ENCODE data around the gene SPART.
A peak's percentile ranks its signal among the peaks of the same experiment; 100 is the strongest.

SPART gene, protein sequence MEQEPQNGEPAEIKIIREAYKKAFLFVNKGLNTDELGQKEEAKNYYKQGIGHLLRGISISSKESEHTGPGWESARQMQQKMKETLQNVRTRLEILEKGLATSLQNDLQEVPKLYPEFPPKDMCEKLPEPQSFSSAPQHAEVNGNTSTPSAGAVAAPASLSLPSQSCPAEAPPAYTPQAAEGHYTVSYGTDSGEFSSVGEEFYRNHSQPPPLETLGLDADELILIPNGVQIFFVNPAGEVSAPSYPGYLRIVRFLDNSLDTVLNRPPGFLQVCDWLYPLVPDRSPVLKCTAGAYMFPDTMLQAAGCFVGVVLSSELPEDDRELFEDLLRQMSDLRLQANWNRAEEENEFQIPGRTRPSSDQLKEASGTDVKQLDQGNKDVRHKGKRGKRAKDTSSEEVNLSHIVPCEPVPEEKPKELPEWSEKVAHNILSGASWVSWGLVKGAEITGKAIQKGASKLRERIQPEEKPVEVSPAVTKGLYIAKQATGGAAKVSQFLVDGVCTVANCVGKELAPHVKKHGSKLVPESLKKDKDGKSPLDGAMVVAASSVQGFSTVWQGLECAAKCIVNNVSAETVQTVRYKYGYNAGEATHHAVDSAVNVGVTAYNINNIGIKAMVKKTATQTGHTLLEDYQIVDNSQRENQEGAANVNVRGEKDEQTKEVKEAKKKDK

GRCh38 chr13:36346222-36347083 lies at the start of gene SPART:
Gene SPART, minus strand, starts transcription at chr13:36346394. Its CDS starts 10,564 bp downstream, at chr13:36335830.
- peak; percentile 89 to 92 for DNase-seq

GRCh38 chr13:36395280-36395679 lies 49.1 kb upstream of the SPART start:
- no peak for DNase-seq

DNA sequence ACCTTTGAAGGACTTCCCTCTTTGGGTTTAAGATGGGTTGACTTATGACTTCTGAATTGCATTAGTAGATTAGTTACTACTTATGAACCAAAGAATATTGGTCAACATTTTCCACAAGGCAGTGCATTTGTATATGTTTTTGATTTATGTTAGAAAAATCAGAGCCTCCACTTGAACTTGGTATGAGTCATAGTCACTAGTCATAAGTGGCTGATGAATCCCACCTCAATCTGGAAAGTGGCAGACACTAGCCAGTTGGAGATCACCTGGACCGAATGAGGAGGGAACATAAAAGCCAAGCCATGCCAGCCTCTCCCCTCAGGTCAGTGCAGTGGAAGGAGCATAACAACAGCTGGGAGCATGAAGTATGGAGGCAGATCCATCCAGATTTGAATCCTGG lies 39.3 kb upstream of the SPART start:
- DNase-seq, result no peak

DNA sequence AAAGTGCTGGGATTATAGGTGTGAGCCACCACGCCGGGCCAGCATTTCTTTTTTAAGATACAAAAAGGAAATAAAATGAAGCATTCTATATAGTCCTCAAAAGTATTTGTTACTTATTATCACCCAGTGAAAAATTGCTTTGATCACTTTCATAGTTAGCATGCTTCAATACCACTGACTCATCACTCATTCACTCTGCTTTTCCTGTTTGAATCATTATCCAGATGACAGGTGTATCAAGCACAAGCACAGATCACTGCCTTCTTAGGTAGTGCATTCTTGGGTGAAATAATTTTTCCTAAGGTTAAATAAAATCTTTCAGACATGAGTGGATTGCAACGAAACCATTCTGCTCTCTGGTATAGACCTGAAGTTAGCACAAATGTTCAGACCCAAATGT lies 35.8 kb upstream of the SPART start:
- DNase-seq, result no peak

- DNase-seq, result no peak
Measured at GRCh38 chr13:36377826-36378468, 31.8 kb upstream of the SPART start.

- no peak for DNase-seq
Measured at GRCh38 chr13:36374063-36374462, 27.9 kb upstream of the SPART start.

- DNase-seq, result no peak
Measured at GRCh38 chr13:36371185-36371584, 25.0 kb upstream of the SPART start.

DNA sequence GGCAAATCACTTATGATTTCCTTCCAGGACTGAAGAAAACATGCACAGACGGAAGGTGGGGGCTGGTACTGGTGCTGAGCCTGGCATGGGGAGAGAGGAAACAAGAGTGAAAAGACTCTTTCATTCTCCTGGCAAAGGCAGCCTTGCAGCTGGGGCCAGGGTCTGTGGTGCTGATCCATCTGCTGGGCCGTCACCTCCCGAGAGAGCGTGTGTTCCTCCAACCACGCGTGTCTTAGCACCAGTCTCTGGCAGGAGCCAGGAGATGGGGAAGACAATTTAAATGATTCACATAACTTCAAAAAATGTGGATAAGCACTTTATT lies 23.9 kb upstream of the SPART start:
- DNase-seq, result no peak

DNA sequence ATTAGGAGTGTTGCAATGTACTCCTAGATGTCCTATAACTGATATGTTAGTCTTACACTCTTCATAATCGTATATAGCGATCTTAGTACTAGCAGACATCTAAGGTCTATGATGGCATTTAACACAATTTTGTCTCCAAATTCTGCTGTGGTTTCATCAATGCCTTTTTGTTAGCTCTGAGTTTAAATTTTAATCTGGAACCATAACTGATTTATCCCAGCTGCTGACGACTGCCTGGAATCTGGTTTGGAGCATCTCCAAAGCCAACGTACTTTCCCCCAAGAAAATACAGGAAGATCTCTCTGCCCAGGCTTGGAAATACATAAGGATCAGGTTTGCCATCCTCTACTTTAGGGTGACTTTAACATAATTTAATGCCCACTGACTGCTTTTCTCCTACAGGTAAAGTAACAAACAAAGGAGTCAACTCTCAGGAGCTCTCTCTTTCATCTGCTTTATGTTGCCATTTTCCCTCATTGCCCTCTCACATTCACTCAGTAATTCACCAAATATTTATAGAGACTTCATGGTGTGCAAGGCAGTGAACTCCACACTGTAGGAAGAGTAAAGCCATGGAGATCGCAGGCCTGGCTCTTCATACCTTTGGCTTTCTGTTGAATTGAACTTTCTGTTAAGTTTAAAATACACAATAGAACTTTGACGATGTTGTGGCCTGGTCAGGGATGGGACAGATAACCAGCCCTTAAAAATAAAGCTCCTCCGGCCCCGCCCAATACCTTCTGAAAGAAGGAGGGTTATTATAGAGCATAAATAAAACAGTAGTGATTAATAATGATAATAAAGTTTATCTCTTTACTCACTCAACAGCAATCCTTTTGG lies 23.3 kb upstream of the SPART start:
- DNase-seq, result no peak

DNA sequence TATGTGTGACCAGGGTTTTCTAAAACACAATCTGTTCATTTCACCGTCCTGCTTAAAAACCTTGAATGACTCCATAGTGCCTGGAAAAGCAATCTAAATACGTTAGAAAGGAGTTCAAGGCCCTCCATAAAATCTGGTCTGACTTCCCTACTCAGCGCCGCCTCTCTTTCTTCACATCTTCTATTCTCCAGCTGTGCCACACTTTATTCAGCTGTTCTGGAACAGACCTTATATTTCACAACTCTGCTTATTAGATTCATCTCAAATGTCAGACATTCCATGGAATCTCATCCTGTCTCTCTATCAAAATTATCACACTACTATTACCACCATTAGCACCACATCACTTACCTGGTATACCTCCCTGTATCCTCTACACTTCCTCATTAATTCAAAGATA lies 19.8 kb upstream of the SPART start:
- DNase-seq, result no peak

GRCh38 chr13:36363366-36363863 lies 17.2 kb upstream of the SPART start:
- DNase-seq, result no peak

DNA sequence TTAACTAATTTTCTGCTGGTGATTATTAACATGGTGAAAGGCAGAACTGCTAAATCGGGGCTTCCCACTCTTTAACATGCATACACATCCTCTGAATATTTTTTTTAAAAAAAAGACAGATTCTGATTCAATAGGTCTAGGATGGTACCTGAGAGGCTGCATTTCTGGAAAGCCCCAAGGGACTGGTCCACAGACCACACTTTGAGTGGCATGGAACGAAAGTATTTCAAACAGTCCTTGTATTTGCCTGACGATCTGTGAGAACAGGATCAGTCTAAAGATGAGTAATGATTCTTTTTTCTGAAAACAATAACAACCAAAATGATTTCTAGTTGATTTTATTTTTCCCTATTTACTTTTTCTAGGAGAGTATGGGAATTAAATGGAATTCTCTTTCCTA lies 16.7 kb upstream of the SPART start:
- no peak for DNase-seq

DNA sequence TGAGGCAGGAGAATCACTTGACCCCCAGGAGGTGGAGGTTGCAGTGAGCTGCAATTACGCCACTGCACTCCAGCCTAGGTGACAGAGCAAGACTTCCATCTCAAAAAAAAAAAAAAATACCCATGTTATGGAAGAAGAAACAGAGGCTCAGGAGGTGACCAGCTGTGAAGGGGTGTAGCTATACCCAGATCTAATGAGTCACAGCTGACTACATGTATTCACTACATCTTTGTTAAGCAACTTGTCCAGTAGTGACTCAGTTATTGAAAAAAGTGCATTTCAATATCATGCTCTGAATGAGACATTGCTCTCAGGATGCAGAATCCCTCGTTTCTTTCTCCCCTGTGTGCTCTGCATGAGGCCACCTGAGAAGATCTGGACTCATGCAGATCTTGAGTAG lies 16.1 kb upstream of the SPART start:
- DNase-seq, result no peak

- DNase-seq, result no peak
Measured at GRCh38 chr13:36360903-36361302, 14.7 kb upstream of the SPART start.

- DNase-seq, result no peak
Measured at GRCh38 chr13:36359301-36359950, 13.2 kb upstream of the SPART start.

DNA sequence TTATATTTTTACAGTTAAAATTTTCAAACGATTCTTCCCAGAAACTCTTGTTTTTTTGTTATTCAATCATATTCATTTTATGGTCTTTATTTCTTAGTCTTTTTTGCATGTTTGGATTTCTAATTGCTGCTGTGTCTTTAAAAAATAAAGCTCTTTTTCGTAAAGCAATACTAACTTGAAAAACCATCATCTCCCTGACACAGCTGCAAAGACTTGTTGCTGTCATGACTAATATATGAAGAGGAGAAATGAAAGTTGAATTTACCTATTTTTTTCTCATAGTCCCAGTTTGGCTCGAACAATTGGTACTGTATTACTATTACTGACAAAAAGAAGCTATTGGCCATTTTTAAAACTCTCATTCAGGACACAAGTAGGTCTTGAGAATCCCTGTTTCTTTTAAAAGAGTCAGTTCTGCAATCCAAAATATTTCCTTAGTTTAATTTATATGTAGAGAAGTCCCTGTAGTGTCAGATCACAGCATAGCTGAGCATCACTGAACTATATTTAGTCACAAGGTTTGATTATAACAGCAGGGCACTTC lies 12.1 kb upstream of the SPART start:
- no peak for DNase-seq

DNA sequence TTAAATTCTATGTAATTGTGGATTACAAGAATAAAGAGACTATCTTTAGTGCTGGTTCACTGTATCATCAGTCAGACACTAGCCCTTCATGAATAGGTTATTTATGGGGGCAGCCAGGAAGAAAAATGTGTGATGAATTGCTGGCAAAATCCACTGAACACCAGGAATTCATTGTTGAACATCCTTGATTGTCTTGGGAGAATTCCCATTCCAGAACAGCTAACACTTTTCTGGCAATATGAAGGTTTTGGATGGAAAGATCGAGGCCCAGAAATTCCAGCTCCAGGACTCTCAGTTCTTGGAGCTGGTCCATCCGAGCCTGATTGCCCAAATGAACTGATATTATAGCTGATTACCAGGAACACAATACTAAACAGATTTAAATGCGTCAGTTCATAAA lies 11.5 kb upstream of the SPART start:
- no peak for DNase-seq

DNA sequence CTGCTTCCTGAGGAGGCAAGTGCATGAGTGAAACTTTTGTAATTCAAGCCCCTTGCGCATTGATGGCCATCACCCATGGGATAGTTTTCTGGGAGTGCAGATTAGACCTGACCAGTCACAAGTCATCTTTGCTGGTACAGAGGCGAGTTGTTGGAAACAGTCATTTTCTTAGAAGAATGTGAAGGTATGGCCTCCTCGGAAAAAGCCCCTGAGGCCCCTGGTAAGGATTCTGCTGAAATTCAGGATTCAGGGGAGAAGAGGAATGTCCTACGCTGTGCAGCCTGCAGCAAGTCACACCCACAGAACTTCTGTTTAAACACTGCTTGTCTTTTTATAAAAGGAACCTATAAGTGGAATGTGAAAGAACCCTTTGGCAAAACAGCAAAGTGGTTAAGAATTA lies 11.0 kb upstream of the SPART start:
- DNase-seq, result no peak

- DNase-seq, result no peak
Measured at GRCh38 chr13:36356058-36356457, 9.9 kb upstream of the SPART start.

DNA sequence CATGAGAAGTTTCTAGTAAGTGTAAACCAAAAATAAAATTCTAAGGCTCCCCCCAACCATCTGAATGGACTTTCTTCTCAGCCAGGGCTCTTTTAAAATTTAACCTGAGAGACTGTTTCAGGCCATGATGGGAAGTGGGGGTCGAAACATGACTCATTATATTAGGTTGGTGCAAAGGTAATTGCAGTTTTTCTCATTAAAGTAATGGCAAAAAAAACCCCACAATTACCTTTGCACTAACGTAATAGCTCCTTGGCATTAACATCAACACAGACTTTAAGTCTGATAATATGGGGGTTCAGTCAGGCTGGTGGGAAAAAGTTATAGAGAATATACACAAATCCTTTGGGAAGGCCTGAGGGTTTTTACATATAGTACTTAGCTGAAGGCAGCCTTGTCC lies 9.4 kb upstream of the SPART start:
- no peak for DNase-seq

Measured in CD4-positive, alpha-beta T cell treated with Interferon alpha-2 for 1 hour (primary cell).